Fibroblast of the aortic adventitia (primary cell): ENCODE results near the gene SOCS3. TPM values are rescaled to one million over a fixed set of nuclear protein-coding genes. Genes with fewer than 3 reads are reported as not detected.
A peak's percentile ranks its signal among the peaks of the same experiment; 100 is the strongest.
"Not testable (repeated sequence)": the region's sequence is repeated elsewhere in the genome, so short reads cannot be mapped to it uniquely, and the experiment has no call there.

Source experiments
- DNase-seq: peaks from one replicate; pipeline ENCODE4 v3.0.0-alpha.2; 2010; ENCODE audit warnings: low read depth
- H3K4me3 ChIP-seq: 2 replicates; pipeline ENCODE4 v1.5.1; 2011; ENCODE audit warnings: low read depth, mild to moderate bottlenecking, control low read depth, low read length, moderate library complexity
- total RNA-seq: library from RNA; depleted of rRNA; stranded (reverse); fragments of >200 nt; gene quantifications from 2 replicates; pipeline ENCODE4 v1.2.3, GENCODE V29; 2012; ENCODE audit warnings: low replicate concordance
- TF ChIP-seq, protein P1 (sequence below): IDR thresholded peaks from 2 replicates; pipeline ENCODE4 v1.5.1; 2011; ENCODE audit warnings: mild to moderate bottlenecking, low read length, control low read depth, inconsistent platforms; ENCODE audit not compliant: insufficient read depth

Gene SOCS3
- total RNA-seq, 1 donor = 50.6 TPM

DNA sequence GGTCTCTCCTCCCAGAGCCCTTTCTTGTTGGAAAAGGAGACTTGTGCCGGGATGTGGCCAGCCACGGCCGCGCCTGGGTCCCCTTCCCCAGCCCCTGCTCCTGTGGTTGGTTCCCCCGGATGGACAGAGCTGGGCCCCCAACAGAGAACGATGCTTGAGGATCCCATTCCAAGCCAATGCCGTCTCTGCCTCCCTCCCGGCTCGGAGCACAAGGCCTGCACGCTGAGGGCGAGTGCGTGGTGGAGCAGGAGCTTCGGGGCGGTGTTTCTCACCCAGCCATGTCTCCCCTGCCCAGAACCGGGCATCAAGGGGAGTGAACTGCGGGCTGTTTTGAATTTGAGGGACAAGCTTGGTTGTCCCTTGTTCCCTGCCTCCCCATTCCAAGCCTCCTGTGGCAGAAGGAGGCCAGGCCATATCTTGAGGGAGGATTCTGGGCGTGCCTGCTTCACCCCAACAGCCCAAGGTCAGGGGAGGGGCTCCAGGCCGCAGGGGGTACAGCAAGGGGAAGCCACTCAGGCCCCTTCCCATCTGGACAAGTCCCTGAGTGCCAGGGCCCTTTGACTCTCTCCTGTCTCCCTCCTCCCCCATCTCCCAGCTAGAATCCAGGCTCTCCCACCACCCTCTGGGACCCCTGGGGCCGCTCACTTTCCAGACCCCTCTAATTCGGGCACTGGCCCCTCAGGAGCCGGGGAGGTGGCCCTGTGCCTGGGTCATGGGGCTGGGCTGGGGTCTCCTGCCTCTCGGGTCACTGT lies 43.6 kb downstream of the SOCS3 start:
- TF ChIP-seq, protein P1, sequence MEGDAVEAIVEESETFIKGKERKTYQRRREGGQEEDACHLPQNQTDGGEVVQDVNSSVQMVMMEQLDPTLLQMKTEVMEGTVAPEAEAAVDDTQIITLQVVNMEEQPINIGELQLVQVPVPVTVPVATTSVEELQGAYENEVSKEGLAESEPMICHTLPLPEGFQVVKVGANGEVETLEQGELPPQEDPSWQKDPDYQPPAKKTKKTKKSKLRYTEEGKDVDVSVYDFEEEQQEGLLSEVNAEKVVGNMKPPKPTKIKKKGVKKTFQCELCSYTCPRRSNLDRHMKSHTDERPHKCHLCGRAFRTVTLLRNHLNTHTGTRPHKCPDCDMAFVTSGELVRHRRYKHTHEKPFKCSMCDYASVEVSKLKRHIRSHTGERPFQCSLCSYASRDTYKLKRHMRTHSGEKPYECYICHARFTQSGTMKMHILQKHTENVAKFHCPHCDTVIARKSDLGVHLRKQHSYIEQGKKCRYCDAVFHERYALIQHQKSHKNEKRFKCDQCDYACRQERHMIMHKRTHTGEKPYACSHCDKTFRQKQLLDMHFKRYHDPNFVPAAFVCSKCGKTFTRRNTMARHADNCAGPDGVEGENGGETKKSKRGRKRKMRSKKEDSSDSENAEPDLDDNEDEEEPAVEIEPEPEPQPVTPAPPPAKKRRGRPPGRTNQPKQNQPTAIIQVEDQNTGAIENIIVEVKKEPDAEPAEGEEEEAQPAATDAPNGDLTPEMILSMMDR = no peak
- no peak for DNase-seq
- peak overlapping the region; percentile 10 for H3K4me3 ChIP-seq

DNA sequence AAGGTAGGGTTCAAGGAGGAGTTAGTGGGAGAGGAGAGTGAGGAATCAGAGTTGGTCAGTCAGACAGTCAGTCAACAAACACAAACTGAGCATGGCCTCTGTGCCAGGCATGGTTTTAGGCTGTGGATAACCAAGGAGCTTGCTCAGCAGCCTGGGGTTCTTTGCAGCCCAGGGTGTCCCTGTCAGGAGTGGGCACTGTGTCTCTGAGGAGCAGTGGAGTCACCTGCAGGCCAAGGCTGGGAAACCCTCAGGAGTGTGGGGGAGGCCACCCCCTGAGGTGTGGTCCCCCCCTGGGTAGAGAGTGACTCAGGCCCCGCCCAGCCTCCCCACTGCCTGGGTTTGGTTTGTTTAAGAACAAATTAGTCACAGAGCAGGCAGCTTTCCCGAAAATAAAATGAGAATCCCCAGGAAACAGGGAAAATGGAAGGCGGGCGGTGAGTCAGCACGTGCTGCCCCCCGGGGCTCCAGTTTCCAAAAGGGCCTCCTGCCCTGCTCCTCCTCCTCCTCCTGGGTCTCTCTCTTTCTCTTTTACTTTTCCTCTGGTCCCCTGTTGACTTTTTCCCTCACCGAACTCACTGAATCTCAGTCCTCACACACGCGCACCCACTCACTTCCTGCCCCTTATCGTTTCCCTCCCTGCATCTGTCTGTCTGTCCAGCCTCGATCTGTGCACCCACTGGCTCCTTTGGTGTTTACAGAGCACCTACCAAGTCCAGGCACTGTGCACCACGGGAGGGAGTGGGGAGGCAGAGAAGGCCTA lies 44.3 kb downstream of the SOCS3 start:
- peak; percentile 92 for DNase-seq
- peak overlapping the region; percentile 17 for H3K4me3 ChIP-seq
- TF ChIP-seq, protein P1 = no peak

DNA sequence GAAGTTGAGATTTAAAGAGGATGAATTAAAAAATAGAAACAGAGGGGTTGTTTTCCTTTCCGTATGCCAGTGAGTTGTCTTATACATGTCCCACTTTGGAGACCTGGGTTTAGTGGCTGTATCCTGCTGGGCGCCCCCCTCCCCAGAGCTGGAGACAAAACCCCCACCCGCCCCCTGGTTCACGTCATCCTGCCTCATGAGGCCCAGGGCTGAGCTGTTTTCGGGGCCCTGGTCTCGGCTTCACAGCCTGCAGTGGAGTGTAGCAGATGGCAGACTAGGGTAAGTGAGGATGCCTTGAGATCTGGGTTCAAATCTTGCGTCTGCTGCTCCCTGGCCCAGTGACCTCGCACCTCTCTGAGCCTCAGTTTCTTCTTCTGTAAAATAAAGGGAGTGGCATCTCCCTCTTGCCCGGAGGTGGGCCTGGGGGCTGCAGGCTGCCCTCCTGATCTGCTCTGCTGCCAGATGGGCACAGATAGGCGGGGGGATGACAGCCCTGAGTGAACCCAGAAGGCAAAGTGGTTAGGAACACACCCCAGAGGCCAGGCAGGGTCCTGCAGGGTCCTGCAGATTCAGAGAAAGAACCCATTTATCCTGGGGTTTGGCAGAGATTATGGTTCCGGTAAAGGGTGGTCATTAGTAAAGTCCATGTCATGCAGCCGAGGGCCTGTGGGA lies 45.1 kb downstream of the SOCS3 start:
- TF ChIP-seq, protein P1 = peak; percentile 16
- DNase-seq = no peak
- no peak overlapping the region for H3K4me3 ChIP-seq

DNA sequence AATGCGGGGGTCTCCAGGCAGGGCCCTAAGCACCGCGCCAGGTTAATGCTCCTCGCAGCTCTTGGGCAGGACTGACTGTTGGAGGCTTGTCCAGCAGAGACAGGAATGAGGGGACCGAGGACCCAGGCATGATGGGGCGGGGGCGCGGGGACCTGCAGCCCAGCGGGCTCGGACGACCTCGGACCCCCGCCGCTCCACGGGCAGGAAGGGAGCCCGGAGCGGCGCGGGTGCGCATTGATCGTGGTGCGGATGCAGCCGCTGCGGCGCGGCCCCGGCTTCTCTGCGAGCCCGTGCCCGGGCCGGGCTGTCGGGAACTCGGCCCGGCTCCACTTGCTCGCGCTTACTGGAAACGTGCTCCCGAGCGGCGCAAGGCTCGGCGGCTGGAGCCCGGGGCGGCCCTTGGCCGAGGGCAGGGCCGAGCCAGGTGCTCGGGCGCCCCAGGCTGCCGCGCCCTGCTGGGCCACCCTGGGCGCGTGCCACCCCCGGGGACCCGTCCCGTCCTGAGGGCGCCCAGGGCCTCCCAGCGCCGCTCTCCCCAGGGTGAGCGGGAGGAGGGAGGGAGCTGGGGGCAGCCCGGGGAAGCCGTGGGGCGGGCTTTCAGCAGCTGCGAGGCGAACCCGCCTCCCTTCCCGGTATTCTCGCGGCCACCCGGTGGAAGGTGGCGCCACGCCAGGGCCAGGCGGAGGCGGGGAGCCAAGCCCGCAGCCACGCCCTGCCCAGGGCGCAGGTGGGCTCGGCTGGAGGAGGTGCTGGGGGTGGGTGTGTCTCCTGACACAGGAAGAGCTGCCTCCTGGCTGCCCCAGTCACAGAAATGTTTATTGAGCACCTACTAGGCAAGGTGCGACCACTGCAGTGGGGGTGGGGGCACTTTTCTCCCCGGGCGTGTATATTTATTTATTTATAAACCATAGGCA lies 45.9 kb downstream of the SOCS3 start:
- H3K4me3 ChIP-seq = peak overlapping the region; percentile 45
- peak; percentile 51 for DNase-seq
- TF ChIP-seq, protein P1 = no peak

DNA sequence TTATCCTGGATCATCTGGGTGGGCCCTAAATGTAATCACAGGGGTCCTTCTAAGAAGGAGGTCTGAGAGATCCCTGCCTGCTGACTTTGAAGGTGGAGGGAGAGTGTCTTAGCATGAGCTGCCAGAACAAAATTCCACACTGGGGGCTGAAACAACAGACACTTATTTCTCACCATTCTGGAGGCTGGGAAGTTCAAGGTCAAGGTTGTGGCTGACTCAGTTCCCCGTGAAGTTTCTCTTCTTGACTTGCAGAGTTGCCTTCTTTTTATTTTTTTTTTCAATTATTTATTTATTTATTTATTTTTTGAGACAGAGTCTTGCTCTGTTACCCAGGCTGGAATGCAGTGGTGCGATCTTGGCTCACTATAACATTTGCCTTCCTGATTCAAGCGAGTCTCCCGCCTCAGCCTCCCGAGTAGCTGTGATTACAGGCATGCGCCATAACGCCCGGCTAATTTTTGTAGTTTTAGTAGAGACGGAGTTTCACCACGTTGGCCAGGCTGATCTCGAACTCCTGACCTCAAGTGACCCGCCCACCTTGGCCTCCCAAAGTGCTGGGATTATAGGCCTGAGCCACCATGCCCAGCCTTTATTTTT lies 50.1 kb downstream of the SOCS3 start:
- not testable (repeated sequence) for H3K4me3 ChIP-seq, DNase-seq

DNA sequence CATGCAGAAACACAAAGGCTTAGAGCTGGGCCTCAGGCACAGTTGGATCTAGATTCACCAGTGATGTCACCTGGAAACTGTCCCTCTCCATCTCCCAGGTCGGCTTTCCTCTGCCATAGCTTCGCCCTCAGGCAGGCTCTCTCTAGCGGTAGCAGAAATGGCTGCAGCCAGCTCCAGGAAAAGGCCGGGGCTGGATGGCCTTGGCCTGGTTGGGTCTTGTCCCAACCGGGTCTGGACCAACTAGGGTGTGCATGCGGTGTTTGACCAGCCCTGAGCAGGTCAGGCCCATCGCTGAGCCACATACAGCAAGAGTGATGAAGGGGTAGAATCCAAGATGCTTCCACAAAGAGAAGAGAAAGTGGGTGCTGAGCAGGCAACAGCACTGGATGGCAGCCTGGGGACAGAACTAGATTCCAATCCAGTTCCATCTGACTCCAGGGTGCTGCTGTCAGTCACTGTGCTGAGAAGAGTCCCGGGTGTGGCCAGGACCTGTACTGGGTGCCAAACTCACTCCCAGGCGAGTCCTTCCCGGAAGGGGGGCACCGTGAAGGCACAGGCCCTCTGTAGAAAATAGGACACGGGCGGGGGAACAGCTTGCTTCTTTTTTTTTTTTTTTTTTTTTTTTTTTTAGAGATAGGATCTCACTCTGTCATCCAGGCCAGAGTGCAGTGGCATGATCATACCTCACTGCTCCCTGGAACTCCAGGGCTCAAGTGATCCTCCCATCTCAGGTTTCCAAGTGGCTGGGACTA lies 51.8 kb downstream of the SOCS3 start:
- H3K4me3 ChIP-seq = no peak overlapping the region
- TF ChIP-seq, protein P1 = peak; percentile 25
- DNase-seq = no peak
